ENCODE results near the gene CENPE. TPM values are rescaled to one million over a fixed set of nuclear protein-coding genes. Genes with fewer than 3 reads are reported as not detected.
"Not testable (repeated sequence)": the region's sequence is repeated elsewhere in the genome, so short reads cannot be mapped to it uniquely, and the experiment has no call there.

Gene CENPE, protein sequence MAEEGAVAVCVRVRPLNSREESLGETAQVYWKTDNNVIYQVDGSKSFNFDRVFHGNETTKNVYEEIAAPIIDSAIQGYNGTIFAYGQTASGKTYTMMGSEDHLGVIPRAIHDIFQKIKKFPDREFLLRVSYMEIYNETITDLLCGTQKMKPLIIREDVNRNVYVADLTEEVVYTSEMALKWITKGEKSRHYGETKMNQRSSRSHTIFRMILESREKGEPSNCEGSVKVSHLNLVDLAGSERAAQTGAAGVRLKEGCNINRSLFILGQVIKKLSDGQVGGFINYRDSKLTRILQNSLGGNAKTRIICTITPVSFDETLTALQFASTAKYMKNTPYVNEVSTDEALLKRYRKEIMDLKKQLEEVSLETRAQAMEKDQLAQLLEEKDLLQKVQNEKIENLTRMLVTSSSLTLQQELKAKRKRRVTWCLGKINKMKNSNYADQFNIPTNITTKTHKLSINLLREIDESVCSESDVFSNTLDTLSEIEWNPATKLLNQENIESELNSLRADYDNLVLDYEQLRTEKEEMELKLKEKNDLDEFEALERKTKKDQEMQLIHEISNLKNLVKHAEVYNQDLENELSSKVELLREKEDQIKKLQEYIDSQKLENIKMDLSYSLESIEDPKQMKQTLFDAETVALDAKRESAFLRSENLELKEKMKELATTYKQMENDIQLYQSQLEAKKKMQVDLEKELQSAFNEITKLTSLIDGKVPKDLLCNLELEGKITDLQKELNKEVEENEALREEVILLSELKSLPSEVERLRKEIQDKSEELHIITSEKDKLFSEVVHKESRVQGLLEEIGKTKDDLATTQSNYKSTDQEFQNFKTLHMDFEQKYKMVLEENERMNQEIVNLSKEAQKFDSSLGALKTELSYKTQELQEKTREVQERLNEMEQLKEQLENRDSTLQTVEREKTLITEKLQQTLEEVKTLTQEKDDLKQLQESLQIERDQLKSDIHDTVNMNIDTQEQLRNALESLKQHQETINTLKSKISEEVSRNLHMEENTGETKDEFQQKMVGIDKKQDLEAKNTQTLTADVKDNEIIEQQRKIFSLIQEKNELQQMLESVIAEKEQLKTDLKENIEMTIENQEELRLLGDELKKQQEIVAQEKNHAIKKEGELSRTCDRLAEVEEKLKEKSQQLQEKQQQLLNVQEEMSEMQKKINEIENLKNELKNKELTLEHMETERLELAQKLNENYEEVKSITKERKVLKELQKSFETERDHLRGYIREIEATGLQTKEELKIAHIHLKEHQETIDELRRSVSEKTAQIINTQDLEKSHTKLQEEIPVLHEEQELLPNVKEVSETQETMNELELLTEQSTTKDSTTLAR (N-terminal part only)
- 35.3 and 40.5 TPM in 2 replicates for total RNA-seq

GRCh38 chr4:103198111-103198765 is at the start of gene CENPE:
Gene CENPE (minus strand): TSS chr4:103198343. CDS start chr4:103198319, 24 bp downstream.
- intact Hi-C loops (cut with micrococcal nuclease) = loop anchor here (1.0 to 5.0 kb wide), 13 partner anchors 36 to 1949 kb away; partner anchors contain the start of genes BDH2, MANBA, SLC39A8 and SLC9B1

DNA sequence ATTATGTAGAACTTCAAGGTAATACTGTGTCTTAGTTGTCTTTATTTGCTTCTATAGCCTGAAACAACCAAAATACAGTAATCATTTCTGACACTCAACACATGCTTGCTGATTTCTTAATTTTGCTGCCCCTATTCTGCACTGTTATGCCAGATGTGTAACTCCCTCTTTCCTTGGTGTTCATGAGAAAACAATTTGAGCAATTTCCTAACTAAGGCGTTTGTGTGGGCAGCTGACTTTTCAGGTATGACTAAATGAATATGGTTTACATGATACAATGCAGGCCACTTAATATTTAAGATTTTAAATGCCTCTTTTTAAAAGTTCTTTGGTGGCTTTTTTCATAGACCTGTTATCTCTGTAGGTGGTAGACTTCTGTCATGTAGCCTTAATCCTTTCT is 46.1 kb upstream of the CENPE start:
- intact Hi-C loops (cut with micrococcal nuclease) = no loop called here

- intact Hi-C loops (cut with micrococcal nuclease) = not testable (repeated sequence)
Measured at GRCh38 chr4:103230938-103231337, 32.8 kb upstream of the CENPE start.

- intact Hi-C loops (cut with micrococcal nuclease) = not testable (repeated sequence)
Measured at GRCh38 chr4:103223556-103223955, 25.4 kb upstream of the CENPE start.

GRCh38 chr4:103207673-103208072 is 9.5 kb upstream of the CENPE start:
- intact Hi-C loops (cut with micrococcal nuclease) = loop anchor here (5.0 kb wide), 1 partner anchor 710 kb away; no protein-coding TSS in a partner anchor

DNA sequence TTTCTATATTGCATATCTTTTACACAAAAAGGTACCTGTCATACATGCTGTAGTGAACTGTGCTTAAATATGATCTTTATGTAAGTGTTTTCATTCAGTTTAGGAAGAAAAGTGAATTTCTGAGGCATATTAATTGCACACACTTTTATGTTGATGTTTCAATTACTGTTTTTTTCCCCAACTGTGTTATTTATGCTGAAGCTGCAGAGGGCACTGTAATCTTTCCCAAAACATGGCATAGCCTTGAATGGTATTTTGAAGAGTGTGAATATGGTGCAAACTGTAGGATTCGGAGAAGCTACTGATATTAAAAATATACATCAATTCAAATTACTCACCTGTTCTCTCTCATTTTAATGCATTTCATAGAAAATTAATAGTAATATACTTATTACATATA is 6.0 kb upstream of the CENPE start:
- intact Hi-C loops (cut with micrococcal nuclease) = no loop called here

DNA sequence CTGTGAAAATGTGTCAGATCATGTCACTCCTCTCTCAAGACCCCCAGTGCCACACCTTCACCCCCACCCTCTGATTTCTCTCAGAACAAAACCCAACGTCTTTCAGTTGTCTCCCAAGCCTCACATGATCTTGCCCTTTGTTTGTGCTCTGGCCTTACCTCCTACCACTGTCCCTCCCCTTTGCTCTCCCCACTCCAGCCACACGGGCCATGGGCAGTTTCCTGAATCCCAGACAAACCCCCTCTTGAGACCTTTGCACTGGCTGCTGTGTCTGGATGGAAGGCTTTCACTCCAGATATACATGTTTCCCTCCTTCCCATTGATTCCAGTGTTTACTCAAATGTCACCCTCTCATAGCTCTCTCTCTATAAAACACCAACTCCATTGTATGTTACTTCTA is 3.6 kb upstream of the CENPE start:
- intact Hi-C loops (cut with micrococcal nuclease) = no loop called here

- intact Hi-C loops (cut with micrococcal nuclease) = no loop called here
Measured at GRCh38 chr4:103201253-103201652, 3.1 kb upstream of the CENPE start.

- intact Hi-C loops (cut with micrococcal nuclease) = loop anchor here (2.0 to 5.0 kb wide), 7 partner anchors 37 to 1948 kb away; partner anchors contain the start of gene TET2
Measured at GRCh38 chr4:103199009-103199408, 866 bp upstream of the CENPE start.

- intact Hi-C loops (cut with micrococcal nuclease) = loop anchor here (1.0 to 5.0 kb wide), 14 partner anchors 35 to 1950 kb away; partner anchors contain the start of genes BDH2, MANBA, PPP3CA and SLC39A8
Measured at GRCh38 chr4:103197765-103198110, 405 bp downstream of the CENPE start.

DNA sequence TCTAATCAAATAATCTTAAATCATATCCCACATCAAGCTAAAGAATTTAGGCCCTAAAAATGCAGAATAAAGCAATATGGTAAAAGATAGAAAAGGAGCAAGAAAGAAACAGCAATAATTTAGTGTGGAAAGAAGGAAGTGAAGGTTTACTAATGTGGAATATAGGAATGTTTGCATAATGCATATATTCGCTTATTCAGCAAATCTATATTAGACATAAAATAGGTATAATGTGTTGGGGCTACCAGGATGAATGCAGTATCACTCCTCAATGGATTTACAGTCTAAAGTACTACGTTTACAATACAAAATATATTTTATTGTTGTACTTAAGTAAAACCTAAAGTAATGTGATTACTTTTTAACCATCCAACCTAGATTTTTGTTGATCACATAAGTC is 4.7 kb downstream of the CENPE start:
- intact Hi-C loops (cut with micrococcal nuclease) = no loop called here

DNA sequence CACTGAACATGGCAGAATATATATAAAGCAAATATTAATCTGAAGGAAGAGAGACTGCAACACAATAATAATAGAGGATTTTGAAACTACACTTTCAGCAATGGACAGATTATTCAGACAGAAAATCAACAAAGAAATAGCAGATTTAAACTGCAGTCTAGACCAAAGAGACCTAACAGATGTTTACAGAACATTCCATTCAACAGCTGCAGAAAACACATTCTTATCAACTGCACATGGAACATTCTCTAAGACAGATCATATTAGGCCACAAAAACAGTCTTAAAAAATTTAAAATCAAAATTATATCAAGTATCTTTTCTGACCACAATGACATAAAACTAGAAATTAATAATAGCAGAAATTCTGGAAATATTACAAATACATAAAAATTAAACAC is 27.1 kb downstream of the CENPE start:
- intact Hi-C loops (cut with micrococcal nuclease) = no loop called here

DNA sequence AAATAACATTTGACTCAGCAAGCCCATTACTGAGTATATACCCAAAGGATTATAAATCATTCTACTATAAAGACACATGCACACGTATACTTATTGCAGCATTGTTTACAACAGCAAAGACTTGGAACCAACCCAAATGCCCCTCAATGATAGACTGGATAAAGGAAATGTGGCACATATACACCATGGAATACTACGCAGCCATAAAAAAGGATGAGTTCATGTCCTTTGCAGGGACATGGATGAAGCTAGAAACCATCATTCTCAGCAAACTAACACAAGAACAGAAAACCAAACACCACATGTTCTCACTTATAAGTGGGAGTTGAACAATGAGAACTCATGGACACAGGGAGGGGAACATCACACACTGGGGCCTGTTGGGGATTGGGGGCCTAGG is 28.4 kb downstream of the CENPE start:
- intact Hi-C loops (cut with micrococcal nuclease) = not testable (repeated sequence)

DNA sequence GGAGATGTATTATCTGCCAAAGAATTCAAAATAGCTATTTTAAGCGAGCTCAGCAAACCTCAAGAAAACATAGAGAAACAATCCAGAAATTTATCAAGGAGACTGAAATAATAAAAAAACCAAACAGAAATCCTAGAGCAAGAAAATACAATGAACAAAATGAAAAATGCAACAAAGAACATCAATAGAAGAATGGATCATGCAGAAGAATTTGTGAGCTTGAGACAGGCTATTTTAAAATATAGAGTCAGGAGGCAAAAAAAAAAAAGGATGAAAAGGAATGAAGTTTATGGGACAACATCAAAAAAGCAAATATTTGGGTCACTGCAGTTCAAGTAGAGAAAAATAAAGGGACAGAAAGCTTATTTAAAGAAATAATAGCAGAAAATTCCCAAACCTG is 29.1 kb downstream of the CENPE start:
- intact Hi-C loops (cut with micrococcal nuclease) = no loop called here

DNA sequence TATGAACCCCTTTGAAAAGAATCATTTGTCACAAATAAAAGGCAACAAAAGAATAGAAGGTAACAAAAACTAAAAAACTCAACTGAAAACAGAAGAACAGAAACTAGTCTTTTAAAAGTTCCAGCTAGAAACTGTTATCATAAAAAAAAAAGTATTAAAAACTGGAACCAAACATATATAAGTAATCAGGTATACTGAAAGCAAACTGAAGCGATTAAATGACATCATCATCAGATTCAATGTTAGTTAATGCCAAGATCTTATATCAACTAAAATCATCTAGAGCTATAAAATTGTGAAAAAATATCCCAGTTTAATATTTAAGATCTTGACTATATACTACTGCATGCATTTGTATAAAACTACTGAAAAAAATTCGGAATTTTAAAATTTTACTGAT is 36.0 kb downstream of the CENPE start:
- intact Hi-C loops (cut with micrococcal nuclease) = loop anchor here (5.0 kb wide), 1 partner anchor 35 kb away; the partner anchor contains the start of gene CENPE

DNA sequence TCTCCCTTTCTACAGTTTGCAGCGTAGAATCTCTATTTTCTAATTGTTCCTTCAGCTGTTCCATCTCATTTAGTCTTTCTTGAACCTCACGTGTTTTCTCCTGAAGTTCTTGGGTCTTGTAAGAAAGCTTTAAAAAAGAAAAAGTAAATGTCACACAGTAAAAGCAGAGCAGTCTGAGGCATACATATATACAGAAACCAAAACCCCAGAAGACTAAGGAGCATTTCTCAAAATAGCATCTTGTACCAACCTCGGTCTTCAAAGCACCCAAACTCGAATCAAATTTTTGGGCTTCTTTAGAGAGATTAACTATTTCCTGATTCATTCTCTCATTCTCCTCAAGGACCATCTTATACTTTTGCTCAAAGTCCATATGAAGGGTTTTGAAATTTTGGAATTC is 39.4 kb downstream of the CENPE start:
- intact Hi-C loops (cut with micrococcal nuclease) = no loop called here

DNA sequence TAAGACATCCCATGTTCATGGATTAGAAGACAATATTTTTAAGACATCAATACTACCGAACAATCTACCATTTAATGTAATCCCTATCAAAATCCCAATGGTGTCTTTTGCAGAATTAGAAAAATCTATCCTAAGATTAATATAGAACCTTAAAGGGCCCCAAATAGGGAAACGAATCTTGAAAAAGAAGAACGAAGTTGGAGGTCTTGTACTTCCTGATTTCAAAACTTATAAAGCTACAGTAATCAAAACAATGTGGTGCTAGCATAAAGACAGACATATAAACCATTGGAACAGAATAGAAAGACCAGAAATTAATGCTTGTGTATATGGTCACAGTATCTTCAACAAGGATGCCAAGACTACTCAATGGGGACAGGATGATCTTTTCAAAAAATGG is 42.0 kb downstream of the CENPE start:
- intact Hi-C loops (cut with micrococcal nuclease) = no loop called here

DNA sequence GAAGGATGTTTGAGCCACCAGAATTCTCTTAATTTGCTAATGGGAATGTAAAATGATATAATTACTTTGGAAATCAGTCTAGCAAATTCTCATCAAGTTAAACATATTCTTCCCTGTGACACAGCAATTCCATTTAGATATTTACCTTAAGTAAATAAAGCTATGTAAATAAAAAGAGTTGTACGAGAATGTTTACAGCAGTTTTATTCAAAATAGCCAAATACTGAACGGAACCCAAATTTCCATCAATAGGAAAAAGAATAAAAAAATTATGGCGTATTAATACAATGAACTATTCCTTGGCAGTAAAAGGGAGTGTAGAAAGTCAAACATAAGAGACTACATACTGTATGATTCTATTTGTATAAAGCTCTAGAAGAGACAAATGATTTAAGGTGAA is 45.8 kb downstream of the CENPE start:
- intact Hi-C loops (cut with micrococcal nuclease) = no loop called here

- intact Hi-C loops (cut with micrococcal nuclease) = no loop called here
Measured at GRCh38 chr4:103150677-103151076, 47.5 kb downstream of the CENPE start.

DNA sequence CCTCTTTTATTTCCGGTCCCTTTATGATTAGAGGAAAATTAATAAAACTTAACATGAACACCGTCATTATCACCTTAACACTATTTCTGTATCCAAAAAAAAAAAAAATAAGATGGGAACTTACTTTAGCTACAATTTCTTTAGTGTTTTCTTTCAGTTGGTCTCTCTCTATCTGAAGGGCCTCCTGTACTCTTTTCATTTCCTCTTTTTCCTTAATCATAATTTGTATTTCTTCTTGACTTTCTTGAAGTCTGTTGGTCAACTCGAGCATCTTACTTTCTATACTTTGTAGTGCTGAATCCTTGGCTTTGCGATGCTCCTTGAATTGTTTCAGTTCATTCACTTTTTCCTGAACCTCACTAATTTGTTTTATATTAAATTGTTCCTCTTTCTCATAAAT is 53.2 kb downstream of the CENPE start:
- intact Hi-C loops (cut with micrococcal nuclease) = no loop called here
